HEK293 (cell line): Measurements from ENCODE around the gene TK1.

ENCODE experiments used
- IKZF3 ChIP-seq: fragments of 450-650 bp; IDR thresholded peaks from 2 replicates; pipeline ENCODE4 v1.5.0; 2018; ENCODE audit warnings: missing biosample characterization, mild to moderate bottlenecking, missing genetic modification characterization, moderate library complexity
- OSR2 ChIP-seq: fragments of 450-650 bp; formaldehyde crosslinking; IDR thresholded peaks from 2 replicates; pipeline ENCODE4 v1.5.1; 2016; ENCODE audit warnings: missing biosample characterization, missing genetic modification characterization
- ZBTB49 ChIP-seq: fragments of 450-650 bp; formaldehyde crosslinking; IDR thresholded peaks from 2 replicates; pipeline ENCODE4 v1.5.1; 2016; ENCODE audit warnings: missing biosample characterization, missing genetic modification characterization, low read depth
- ZFP69B ChIP-seq: fragments of 450-650 bp; formaldehyde crosslinking; IDR thresholded peaks from 2 replicates; pipeline ENCODE4 v1.5.1; 2016; ENCODE audit warnings: missing biosample characterization, missing genetic modification characterization
- ZNF157 ChIP-seq: fragments of 450-650 bp; formaldehyde crosslinking; IDR thresholded peaks from 2 replicates; pipeline ENCODE4 v1.5.1; 2016; ENCODE audit warnings: missing biosample characterization, missing genetic modification characterization
- ZNF18 ChIP-seq: fragments of 450-650 bp; formaldehyde crosslinking; IDR thresholded peaks from 2 replicates; pipeline ENCODE4 v1.5.1; 2016; ENCODE audit warnings: missing biosample characterization, missing genetic modification characterization
- ZNF214 ChIP-seq: fragments of 450-650 bp; formaldehyde crosslinking; IDR thresholded peaks from 2 replicates; pipeline ENCODE4 v1.5.1; 2017; ENCODE audit warnings: missing biosample characterization, mild to moderate bottlenecking, missing genetic modification characterization, borderline replicate concordance
- ZNF792 ChIP-seq: fragments of 450-650 bp; formaldehyde crosslinking; IDR thresholded peaks from 2 replicates; pipeline ENCODE4 v1.5.1; 2016; ENCODE audit warnings: missing biosample characterization, missing genetic modification characterization
- TF ChIP-seq, protein P1 (sequence below): fragments of 450-650 bp; formaldehyde crosslinking; IDR thresholded peaks from 2 replicates; pipeline ENCODE4 v1.5.1; 2016; ENCODE audit warnings: missing biosample characterization, missing genetic modification characterization, borderline replicate concordance
- TF ChIP-seq, protein P2 (sequence below): fragments of 450-650 bp; formaldehyde crosslinking; IDR thresholded peaks from 2 replicates; pipeline ENCODE4 v1.5.1; 2016; ENCODE audit warnings: missing biosample characterization, missing genetic modification characterization
- TF ChIP-seq, protein P3 (sequence below): fragments of 450-650 bp; formaldehyde crosslinking; IDR thresholded peaks from 2 replicates; pipeline ENCODE4 v1.5.1; 2016; ENCODE audit warnings: missing biosample characterization, missing genetic modification characterization
- TF ChIP-seq, protein P4 (sequence below): fragments of 450-650 bp; formaldehyde crosslinking; IDR thresholded peaks from 2 replicates; pipeline ENCODE4 v1.5.1; 2017; ENCODE audit warnings: missing biosample characterization, missing genetic modification characterization

Gene TK1

GRCh38 chr17:78206298-78206697 is 19.4 kb upstream of the TK1 start (continued):
- TF ChIP-seq, protein P1, sequence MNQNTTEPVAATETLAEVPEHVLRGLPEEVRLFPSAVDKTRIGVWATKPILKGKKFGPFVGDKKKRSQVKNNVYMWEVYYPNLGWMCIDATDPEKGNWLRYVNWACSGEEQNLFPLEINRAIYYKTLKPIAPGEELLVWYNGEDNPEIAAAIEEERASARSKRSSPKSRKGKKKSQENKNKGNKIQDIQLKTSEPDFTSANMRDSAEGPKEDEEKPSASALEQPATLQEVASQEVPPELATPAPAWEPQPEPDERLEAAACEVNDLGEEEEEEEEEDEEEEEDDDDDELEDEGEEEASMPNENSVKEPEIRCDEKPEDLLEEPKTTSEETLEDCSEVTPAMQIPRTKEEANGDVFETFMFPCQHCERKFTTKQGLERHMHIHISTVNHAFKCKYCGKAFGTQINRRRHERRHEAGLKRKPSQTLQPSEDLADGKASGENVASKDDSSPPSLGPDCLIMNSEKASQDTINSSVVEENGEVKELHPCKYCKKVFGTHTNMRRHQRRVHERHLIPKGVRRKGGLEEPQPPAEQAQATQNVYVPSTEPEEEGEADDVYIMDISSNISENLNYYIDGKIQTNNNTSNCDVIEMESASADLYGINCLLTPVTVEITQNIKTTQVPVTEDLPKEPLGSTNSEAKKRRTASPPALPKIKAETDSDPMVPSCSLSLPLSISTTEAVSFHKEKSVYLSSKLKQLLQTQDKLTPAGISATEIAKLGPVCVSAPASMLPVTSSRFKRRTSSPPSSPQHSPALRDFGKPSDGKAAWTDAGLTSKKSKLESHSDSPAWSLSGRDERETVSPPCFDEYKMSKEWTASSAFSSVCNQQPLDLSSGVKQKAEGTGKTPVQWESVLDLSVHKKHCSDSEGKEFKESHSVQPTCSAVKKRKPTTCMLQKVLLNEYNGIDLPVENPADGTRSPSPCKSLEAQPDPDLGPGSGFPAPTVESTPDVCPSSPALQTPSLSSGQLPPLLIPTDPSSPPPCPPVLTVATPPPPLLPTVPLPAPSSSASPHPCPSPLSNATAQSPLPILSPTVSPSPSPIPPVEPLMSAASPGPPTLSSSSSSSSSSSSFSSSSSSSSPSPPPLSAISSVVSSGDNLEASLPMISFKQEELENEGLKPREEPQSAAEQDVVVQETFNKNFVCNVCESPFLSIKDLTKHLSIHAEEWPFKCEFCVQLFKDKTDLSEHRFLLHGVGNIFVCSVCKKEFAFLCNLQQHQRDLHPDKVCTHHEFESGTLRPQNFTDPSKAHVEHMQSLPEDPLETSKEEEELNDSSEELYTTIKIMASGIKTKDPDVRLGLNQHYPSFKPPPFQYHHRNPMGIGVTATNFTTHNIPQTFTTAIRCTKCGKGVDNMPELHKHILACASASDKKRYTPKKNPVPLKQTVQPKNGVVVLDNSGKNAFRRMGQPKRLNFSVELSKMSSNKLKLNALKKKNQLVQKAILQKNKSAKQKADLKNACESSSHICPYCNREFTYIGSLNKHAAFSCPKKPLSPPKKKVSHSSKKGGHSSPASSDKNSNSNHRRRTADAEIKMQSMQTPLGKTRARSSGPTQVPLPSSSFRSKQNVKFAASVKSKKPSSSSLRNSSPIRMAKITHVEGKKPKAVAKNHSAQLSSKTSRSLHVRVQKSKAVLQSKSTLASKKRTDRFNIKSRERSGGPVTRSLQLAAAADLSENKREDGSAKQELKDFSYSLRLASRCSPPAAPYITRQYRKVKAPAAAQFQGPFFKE: no peak
- TF ChIP-seq ZNF157 (tag by site-specific recombination) (no peak), ZNF18 (no peak), ZNF214 (tag by site-specific recombination) (no peak), ZFP69B (tag by site-specific recombination) (no peak), ZBTB49 (tag by site-specific recombination) (no peak), IKZF3 (tag by site-specific recombination) (no peak), OSR2 (tag by site-specific recombination) (no peak), ZNF792 (tag by site-specific recombination) (no peak)
- TF ChIP-seq, protein P2, sequence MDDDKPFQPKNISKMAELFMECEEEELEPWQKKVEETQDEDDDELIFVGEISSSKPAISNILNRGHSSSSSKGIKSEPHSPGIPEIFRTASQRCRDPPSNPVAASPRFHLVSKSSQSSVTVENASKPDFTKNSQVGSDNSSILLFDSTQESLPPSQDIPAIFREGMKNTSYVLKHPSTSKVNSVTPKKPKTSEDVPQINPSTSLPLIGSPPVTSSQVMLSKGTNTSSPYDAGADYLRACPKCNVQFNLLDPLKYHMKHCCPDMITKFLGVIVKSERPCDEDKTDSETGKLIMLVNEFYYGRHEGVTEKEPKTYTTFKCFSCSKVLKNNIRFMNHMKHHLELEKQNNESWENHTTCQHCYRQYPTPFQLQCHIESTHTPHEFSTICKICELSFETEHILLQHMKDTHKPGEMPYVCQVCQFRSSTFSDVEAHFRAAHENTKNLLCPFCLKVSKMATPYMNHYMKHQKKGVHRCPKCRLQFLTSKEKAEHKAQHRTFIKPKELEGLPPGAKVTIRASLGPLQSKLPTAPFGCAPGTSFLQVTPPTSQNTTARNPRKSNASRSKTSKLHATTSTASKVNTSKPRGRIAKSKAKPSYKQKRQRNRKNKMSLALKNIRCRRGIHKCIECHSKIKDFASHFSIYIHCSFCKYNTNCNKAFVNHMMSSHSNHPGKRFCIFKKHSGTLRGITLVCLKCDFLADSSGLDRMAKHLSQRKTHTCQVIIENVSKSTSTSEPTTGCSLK (tag by site-specific recombination): no peak
- TF ChIP-seq, protein P3, sequence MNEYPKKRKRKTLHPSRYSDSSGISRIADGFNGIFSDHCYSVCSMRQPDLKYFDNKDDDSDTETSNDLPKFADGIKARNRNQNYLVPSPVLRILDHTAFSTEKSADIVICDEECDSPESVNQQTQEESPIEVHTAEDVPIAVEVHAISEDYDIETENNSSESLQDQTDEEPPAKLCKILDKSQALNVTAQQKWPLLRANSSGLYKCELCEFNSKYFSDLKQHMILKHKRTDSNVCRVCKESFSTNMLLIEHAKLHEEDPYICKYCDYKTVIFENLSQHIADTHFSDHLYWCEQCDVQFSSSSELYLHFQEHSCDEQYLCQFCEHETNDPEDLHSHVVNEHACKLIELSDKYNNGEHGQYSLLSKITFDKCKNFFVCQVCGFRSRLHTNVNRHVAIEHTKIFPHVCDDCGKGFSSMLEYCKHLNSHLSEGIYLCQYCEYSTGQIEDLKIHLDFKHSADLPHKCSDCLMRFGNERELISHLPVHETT (tag by site-specific recombination): no peak
- TF ChIP-seq, protein P4, sequence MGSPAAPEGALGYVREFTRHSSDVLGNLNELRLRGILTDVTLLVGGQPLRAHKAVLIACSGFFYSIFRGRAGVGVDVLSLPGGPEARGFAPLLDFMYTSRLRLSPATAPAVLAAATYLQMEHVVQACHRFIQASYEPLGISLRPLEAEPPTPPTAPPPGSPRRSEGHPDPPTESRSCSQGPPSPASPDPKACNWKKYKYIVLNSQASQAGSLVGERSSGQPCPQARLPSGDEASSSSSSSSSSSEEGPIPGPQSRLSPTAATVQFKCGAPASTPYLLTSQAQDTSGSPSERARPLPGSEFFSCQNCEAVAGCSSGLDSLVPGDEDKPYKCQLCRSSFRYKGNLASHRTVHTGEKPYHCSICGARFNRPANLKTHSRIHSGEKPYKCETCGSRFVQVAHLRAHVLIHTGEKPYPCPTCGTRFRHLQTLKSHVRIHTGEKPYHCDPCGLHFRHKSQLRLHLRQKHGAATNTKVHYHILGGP (tag by site-specific recombination): no peak
